Adipose tissue (tissue), 3 donors: ENCODE data around the gene EMILIN2. TPM values are rescaled to one million over a fixed set of nuclear protein-coding genes. Genes with fewer than 3 reads are reported as not detected.
"Not testable (repeated sequence)": the region's sequence is repeated elsewhere in the genome, so short reads cannot be mapped to it uniquely, and the experiment has no call there.

ENCODE experiments used
- H3K27ac ChIP-seq: one replicate; pipeline ENCODE4 v1.5.1; 2013; ENCODE audit warnings: low read depth, low read length
- WGBS, 3 donors: extraction: QIAGEN DNeasy Blood & Tissue Kit; methylation state at CpG; one replicate each; pipeline ENCODE4 v1.1.7; 2013; 5-methylcytosine and 5-hydroxymethylcytosine counted together
- polyA plus RNA-seq, 3 donors: library from polyadenylated mRNA; stranded (reverse); fragments of 200-250 nt; gene quantifications; one replicate each; pipeline ENCODE4 v1.2.3, GENCODE V29; 2013
- donor health status: healthy with polysubstance abuse.
- donor health status: Bipolar disorder and iron deficiency.
- donor health status: healthy.

The EMILIN2 gene
- polyA plus RNA-seq = 10 to 100 TPM in 2 of 3 donors, 1 to 10 TPM in 1; 2.9 to 18.9 (median 14.4) TPM

DNA sequence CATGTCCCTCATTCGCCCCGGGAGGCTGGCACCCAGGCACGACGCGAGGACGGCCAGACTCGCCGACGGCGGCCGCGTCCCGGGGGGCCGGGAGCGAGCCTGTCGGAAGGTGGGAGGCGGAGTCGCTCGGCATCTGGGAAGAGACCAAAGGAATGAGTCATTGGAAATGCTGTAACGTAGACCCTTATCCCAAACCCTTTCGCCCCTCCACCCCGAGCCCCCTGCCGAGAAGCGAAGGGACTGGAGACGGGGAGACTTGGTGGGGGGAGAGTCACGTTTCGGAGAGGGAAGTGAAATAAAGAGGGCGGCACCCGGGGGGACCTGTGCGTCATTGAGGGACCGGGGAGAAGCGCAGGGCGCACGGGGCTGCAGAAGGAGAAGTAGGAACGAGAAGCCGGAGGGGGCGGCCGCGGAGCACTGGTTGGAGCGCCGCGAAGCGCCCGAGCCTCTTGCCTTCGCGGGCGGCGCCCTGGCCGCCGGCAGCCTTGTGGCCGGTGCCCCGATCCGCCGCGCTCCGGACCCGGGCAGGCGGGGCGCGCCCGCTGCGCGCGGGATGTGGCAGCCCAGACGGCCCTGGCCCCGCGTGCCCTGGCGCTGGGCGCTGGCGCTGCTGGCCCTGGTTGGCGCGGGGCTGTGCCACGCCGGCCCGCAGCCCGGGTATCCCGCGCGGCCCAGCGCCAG is at the start of gene EMILIN2:
Gene EMILIN2 (plus strand): TSS at position 371 of the 681 bp plus-strand sequence. CDS start 183 bp downstream, at position 554.
- WGBS, 3 donors = 0 to 1% (median 0%) methylated on average over 61 to 80 of the region's 80 CpGs
- H3K27ac ChIP-seq = peak within 1 kb of the TSS; percentile 92

DNA sequence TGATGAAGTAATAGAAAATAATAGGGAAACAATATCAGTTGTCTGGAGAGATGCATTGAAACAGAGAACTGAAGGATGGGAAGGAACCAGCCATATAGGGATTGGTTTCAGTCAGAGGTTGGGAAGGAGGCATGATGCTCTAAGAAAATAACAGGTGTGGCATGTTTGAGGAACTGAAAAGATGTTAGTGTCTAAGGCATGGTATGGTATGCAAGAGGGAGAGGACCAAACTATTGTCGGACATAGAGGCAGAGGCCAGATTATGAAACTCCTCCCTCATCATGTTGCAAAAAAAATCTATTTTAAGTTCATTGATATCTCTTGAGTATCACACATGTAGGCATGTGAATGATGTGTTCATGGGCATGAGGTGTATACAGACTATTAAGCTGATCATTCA is 48.9 kb upstream of the EMILIN2 start:
- WGBS, 3 donors = 91 to 96% (median 94%) methylated on average over 1 of the region's 1 CpG
- no peak overlapping the region for H3K27ac ChIP-seq

DNA sequence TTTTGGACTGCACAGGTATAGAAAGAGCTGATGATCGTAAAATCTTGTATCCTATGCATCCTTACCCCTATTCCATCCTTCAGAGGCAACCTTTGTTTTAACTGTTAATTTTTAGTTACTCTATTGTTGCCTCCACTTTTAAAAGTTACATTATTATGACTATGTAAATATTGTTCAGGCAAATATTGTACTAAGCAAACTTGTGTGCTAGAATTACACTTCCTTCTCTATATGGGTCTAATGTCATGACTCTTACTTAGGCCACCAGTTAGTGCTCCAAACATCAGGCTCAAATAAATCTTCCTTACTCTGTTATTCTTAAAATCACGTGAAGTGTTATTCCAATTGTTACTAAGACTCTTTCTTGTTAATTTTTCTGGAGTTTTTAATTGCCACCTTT is 47.4 kb upstream of the EMILIN2 start:
- 67 to 100% (median 99%) methylated on average over 2 of the region's 2 CpGs for WGBS, 3 donors
- H3K27ac ChIP-seq = no peak overlapping the region

DNA sequence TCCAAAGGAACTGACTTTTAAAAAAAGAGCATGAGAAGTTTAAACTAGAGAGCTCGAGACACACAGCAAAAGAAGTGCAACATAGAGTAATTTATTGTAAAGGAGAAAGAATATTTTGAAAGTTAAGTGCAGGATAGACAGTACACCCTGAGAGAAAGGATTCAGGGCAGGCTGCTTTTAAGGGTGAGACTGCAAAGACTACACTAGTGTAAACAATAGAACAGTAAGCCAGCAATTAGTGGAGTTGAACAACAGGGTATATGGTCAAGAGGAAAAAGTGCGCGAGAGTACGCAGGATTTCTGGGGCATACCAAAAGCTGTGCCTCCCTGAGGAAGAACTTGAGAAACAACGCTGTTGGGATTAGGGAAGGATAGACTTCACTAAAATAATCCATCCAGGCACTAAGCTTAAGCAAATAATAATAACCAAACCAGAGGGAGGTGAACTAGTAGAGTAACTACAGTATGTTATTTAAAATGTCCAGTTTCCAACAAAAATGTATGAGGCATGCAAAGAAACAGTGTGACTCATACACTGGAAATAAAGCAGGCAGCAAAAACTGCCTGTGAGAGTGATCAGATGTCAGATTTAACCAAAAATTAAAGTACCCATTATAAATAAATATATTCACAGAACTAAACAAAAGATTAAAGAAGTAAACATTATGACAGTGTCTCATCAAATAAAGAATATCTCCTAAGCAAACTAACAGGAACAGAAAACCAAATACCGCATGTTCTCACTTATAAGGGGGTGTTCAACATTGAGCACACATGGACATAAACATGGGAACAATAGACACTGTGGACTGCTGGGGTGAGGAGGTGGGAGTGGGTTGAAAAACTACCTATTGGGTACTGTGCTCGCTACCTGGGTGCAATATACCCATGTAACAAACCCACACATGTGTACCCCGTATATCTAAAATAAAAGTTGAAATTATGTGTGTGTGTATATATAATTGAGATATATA is 40.5 kb upstream of the EMILIN2 start:
- 94 to 95% (median 94%) methylated on average over 8 of the region's 8 CpGs for WGBS, 3 donors
- no peak overlapping the region for H3K27ac ChIP-seq

DNA sequence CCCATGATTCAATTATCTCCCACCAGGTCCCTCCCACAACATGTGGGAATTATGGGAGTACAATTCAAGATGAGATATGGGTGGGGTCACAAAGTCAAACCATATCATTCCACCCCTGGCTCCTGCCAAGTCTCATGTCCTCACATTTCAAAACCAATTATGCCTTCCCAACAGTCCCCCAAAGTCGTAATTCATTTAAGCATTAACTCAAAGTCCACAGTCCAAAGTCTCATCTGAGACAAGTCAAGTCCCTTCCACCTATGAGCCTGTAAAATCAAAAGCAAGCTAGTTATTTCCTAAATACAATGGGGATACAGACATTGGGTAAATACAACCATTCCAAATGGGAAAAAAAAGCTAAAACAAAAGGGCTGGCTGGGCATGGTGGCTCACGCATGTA is 38.2 kb upstream of the EMILIN2 start:
- 67 to 90% (median 81%) methylated on average over 2 of the region's 2 CpGs for WGBS, 3 donors
- not testable (repeated sequence) for H3K27ac ChIP-seq

DNA sequence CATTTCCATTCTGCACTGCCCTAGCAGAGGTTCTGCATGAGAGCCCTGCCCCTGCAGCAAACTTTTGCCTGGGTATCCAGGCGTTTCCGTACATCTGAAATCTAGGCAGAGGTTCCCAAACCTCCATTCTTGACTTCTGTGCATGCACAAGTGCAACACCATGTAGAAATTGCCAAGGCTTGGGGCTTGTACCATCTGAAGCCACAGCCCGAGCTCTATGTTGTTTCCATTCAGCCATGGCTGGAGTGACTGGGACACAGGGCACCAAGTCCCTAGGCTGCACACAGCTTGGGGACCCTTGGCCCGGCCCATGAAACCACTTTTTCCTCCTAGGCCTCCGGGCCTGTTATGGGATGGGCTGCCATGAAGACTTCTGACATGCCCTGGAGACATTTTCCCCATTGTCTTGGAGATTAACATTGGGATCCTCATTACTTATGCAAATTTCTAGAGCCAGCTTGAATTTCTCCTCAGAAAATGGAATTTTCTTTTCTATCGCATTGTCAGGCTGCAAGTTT is 37.1 kb upstream of the EMILIN2 start:
- 82 to 97% (median 87%) methylated on average over 6 of the region's 6 CpGs for WGBS, 3 donors
- not testable (repeated sequence) for H3K27ac ChIP-seq

DNA sequence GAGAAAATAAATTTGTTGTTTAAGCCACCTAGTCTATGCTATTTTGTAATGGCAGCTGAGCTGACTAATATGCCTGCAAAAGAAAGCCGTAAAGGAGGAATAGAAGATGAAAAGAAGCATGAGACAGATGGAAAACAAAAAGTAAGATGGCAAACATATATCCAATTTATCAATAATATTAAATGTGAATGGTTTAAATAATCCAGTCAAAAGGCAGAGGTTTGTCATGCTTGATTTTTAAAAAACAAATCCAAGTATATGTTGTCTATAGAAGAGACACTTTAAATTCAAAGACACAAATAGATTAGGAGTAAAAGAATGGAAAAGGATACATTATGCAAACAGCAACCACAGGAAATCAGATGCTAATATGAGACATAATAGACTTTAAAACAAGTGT is 35.4 kb upstream of the EMILIN2 start:
- no peak overlapping the region for H3K27ac ChIP-seq
- WGBS, 3 donors = 90 to 100% (median 98%) methylated on average over 1 of the region's 1 CpG

DNA sequence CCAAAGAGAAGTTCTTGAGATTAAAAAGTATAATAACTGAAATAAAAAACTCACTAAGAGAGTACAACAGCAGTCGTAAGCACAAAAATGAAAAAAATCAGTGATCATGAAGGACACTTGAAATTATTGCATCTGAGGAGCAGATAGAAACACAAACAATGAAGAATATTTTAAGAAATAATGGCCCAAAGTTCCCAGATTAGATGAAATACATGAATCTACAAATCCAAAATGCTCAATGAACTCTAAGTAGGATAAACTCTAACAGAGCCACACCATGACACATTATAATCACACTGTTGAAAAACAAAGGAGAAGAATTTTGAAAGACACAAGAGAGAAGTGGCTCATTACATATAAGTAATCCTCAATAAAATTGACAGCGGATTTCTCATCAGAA is 31.9 kb upstream of the EMILIN2 start:
- H3K27ac ChIP-seq = no peak overlapping the region
- WGBS, 3 donors = 86 to 97% (median 96%) methylated on average over 2 of the region's 2 CpGs

DNA sequence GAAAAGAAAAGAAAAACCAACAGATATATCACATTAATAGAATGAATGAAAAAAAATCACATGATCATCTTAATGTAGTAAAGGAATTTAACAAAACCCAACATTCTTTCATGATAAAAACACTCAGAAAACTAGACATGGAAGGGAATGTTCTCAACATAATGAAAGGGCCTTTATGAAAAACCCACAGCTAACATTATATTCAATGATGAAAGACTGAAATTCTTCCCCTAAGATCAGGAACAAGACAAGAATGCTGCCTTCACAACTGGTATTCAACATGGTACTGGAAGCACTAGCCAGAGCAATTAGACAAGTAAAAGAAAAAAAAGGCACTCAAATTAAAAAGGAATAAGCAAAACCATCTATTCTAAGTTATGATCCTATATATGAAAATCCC is 28.5 kb upstream of the EMILIN2 start:
- no peak overlapping the region for H3K27ac ChIP-seq

DNA sequence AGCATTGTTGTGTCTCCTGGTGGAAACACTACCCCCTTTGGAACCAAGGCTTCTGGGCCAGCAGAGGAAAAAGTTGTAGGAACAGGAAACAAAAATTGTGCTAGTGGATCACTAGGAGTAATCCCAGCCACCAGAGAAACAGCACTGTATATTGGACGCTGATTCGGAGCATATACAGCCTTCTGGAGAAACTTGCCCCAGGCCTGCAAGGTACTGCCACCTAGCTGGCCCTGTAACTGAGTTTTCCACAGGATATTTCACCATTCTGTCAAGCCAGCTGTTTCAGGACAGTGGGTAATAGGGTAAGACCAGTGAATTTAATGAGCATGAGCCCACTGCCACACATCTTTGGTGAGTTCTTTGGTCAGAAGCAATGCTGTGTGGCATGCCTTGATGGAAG is 25.1 kb upstream of the EMILIN2 start:
- 95 to 97% (median 95%) methylated on average over 2 of the region's 2 CpGs for WGBS, 3 donors
- H3K27ac ChIP-seq = no peak overlapping the region

DNA sequence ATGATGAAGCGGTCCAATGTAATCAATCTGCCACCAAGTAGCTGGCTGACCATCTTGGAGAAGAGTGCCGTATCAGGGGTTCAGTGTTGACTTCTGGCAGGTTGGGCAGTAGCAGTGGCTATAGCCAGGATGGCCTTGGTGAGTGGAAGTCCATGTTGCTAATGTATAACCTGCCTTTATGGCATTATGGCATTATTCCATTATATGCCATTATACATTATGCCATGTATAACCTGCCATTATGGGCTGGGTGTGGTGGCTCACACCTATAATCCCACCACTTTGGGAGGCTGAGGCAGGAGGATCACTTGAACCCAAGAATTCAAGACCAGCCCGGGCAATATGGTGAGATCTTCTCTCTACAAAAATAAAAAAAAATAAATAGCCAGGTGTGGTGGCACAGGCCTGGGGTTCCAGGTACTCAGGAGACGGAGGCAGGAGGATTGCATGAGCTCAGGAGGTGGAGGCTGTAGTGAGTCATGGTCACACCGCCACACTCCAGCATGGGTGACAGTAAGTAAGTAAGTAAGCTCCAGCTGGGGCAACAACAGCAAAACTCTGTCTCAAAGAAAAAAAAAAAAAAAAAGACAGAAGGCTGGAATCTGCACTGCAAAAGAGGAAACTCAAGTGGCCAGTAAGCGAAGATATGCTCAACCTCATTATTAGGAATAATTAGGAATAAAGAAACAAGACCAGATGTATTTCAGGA is 24.4 kb upstream of the EMILIN2 start:
- WGBS, 3 donors = 80 to 97% (median 80%) methylated on average over 6 of the region's 6 CpGs
- H3K27ac ChIP-seq = no peak overlapping the region

DNA sequence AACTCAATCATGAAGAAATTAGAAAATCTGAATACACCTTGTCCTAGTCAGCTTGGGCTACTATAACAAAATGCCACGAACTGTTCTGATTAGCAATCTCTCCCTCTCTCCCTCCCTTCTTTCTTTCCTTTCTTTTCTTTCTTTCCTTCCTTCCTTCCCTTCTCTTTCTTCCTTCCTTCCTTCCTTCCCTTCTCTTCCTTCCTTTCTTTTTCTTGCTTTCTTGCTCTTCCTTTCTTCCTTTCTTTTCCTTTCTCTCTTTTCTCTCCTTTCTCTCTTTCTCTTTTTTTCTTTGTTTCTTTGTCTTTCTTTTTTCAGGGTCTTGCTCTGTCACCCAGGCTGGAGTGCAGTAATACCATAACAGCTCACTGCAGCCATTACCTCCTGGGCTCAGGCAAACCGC is 23.6 kb upstream of the EMILIN2 start:
- H3K27ac ChIP-seq = no peak overlapping the region
- WGBS, 3 donors = 47 to 85% (median 82%) methylated on average over 2 of the region's 2 CpGs

DNA sequence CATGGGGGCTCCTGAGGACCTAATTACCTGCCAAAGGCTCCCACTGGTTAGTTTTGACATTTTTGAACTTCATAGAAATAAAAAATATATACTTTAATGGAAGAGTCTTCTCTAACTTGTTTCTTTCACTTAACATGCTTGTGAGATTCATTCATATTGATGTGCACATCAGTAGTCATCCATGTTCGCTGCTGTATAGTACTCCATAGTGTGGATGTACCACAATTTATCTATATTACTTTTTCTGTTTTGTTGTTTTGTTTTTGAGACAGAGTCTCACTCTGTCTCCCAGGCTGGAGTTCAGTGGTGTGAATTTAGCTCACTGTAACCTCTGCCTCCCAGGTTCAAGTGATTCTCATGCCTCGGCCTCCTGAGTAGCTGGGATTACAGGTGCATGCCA is 22.8 kb upstream of the EMILIN2 start:
- WGBS, 3 donors = 98 to 100% (median 99%) methylated on average over 2 of the region's 2 CpGs
- no peak overlapping the region for H3K27ac ChIP-seq

DNA sequence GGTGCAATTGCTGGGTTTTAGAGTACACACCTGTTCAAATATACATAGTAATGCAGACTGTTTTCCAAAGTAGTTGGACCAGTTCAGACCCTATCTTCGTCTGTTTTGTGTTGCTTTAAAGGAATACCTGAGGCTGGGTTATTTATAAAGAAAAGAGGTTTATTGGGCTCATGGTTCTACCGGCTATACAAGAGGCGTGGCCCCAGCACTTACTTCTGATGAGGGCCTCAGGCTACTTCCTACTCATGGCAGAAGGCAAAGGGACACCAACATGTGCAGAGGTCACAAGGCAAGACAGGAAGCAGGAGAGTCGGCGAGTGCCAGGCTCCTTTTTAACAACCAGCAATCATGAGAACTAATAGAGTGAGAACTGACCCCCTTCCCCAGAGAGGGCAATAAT is 21.9 kb upstream of the EMILIN2 start:
- H3K27ac ChIP-seq = no peak overlapping the region
- 85 to 90% (median 89%) methylated on average over 5 of the region's 5 CpGs for WGBS, 3 donors

DNA sequence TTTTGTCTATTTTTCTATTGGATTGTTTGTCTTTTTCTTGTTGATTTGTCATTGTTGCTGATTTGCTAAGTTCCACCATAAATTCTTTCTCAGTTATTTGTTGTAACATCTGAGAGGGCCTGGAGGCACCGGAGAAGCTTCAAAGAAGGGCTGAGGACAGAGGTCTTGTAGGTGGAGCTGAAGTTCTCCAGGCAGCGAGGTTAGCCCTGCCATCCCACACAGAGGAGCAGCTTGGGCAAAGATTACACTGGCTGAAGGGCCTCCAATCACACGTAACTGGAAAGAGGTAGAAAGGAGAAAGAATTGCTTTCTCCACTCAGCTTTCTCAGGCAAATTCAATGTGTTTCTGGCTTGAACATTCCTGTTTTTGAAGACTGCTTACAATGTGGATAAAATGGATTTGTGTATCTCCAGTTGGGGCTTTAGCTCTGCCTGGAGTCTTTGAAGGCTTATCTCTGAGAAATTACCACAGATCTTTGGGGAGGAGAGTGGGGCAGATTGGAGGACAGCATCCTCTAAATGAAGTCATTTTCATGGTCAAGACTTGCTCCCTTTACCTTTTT is 21.1 kb upstream of the EMILIN2 start:
- WGBS, 3 donors = 82 to 91% (median 83%) methylated on average over 3 of the region's 3 CpGs
- no peak overlapping the region for H3K27ac ChIP-seq

DNA sequence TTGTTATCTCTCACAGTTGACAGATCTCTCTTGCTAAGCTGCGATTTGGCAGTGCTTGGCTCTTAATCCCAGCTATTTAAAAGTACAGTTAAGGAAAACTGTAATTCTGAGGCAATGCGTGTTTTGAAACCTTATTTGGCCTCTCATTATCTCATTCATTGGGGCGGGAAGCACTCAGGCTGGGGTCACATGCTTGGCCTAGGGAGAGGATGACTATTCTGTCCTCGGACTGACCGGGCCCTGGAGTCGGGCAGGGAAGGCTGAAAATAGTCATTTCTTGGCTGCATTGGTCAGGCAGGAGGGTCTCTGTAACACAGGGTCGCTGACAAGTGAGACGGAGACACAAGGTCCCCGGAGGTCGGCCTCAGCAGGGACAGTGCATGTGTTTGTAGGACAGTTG is 20.2 kb upstream of the EMILIN2 start:
- H3K27ac ChIP-seq = no peak overlapping the region
- WGBS, 3 donors = 42 to 60% (median 51%) methylated on average over 10 of the region's 10 CpGs

DNA sequence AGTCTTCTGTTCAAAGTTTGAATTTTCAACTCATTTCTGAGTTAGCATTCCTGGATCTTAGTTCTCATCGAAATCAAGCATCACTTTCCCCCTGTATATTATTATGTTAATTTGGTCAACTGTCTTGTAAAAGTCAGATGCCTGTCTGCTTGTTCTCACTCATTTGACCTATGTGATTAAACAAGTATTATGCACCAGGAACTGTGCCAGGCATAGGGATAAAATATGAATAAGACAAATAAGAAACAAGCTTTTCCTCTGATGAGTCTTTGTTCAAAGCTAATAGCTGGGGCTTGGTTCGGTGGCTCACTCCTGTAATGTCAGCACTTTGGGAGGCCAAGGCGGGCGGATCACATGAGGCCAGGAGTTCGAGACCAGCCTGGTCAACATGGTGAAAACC is 19.7 kb upstream of the EMILIN2 start:
- H3K27ac ChIP-seq = no peak overlapping the region
- WGBS, 3 donors = 75 to 84% (median 79%) methylated on average over 5 of the region's 5 CpGs

DNA sequence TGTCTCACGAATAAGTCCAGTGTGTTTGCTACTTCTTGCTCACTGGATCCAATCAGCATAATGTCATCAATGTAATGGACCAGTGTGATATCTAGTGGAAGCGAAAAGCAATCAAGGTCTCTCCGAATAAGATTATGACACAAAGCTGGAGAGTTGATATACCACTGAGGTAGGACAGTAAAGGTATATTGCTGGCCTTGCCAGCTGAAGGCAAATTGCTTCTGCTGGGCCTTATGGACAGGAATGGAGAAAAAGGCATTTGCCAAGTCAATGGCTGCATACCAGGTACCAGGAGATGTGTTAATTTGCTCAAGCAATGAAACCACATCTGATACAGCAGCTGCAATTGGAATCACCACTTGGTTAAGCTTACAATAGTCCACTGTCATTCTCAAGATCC is 10.7 kb upstream of the EMILIN2 start:
- 89 to 97% (median 92%) methylated on average over 3 of the region's 3 CpGs for WGBS, 3 donors
- not testable (repeated sequence) for H3K27ac ChIP-seq

DNA sequence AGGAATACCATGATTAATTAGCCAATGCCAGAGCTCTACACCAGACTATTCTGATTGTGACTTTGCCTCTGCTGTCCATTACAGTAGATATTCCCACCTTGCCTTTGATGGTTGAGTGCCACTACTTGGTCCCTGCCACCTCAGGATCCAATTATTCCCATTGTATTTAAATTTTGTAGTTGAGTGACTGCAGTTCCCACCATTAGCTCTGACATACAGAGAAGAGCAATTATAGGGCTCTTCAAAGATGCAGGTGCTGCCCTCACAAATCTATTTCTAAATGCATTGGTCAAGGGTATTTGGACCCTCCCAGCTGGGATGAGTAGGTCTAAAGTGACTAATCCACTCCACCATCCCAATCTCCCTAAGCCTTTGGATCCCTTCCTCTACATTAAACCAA is 9.5 kb upstream of the EMILIN2 start:
- H3K27ac ChIP-seq = not testable (repeated sequence)
